Fibroblast of upper back skin (primary cell): ENCODE measurements around the gene POT1.
"Not testable (repeated sequence)": the region's sequence is repeated elsewhere in the genome, so short reads cannot be mapped to it uniquely, and the experiment has no call there.

Experiments used
- DNase-seq: peaks from one replicate; pipeline ENCODE4 v3.0.0-alpha.2; 2013

POT1 gene, protein sequence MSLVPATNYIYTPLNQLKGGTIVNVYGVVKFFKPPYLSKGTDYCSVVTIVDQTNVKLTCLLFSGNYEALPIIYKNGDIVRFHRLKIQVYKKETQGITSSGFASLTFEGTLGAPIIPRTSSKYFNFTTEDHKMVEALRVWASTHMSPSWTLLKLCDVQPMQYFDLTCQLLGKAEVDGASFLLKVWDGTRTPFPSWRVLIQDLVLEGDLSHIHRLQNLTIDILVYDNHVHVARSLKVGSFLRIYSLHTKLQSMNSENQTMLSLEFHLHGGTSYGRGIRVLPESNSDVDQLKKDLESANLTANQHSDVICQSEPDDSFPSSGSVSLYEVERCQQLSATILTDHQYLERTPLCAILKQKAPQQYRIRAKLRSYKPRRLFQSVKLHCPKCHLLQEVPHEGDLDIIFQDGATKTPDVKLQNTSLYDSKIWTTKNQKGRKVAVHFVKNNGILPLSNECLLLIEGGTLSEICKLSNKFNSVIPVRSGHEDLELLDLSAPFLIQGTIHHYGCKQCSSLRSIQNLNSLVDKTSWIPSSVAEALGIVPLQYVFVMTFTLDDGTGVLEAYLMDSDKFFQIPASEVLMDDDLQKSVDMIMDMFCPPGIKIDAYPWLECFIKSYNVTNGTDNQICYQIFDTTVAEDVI

DNA sequence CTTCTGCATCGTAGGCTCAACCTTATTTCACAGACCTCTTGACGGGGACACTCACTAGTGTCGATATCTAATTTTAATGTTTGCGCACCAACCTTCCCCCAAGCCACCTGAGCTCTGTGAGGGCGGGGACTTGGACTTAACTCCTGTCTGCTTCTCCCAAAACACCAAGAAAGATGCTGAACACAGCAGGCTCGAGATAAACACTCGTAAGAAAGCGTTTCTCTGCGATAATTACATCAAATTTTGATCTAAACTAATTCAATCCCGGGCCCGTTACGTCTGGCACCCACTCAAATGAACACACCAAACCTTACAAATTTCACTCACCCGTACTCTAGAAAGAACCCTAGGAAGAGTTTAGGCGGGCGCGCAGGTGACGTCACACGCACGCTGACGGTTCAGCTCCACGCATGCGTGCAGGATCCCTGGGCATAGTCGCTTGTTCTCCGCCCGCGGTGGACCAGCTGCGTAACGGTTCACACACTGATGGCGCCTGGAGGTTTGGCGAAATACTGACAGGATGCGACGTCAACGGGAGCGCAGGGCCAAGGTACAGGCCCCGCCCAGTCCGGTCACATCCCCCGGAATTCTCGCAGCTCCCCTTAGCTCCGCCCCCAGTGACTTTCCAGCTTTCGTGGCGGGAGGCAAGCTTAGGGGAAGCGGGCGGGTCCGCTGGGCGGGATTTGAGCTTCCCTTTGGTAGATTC, at the start of gene POT1:
TSS of gene POT1 (minus strand) at position 359 of the 706 bp plus-strand sequence. CDS start 32,652 bp downstream, outside the sequence.
- DNase-seq, result peak; percentile 100

DNA sequence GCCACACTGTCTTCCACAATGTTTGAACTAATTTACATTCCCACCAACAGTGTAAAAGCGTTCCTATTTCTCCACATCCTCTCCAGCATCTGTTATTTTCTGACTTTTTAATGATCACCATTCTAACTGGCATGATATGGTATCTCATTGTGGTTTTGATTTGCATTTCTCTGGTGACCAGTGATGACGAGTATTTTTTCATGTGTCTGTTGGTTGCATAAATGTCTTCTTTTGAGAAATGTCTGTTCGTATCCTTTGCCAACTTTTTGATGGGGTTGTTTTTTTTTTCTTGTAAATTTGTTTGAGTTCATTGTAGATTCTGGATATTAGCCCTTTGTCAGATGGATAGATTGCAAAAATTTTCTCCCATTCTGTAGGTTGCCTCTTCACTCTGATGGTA, 45.5 kb upstream of the POT1 start:
- not testable (repeated sequence) for DNase-seq

- DNase-seq, result no peak
Measured at GRCh38 chr7:124965553-124965952, 35.9 kb upstream of the POT1 start.

DNA sequence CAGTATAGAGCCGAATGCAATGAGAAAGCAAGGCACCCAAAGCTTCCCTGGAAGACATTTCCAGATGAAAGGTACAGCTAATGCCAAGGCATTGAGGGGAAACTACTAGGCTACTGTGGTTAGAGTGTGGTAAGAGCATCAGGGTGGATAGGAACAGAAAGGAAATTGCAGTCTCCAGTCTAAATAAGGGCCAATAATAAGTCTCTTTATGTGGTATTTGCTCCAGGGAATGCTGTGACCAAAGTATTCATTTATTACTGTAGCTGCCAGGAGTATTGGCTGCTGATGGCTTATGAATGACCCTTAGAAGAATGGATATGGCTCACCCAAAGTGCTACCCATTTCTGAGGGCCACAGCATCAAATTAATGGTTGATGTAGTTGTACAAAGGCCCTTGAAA, 30.1 kb upstream of the POT1 start:
- no peak for DNase-seq

DNA sequence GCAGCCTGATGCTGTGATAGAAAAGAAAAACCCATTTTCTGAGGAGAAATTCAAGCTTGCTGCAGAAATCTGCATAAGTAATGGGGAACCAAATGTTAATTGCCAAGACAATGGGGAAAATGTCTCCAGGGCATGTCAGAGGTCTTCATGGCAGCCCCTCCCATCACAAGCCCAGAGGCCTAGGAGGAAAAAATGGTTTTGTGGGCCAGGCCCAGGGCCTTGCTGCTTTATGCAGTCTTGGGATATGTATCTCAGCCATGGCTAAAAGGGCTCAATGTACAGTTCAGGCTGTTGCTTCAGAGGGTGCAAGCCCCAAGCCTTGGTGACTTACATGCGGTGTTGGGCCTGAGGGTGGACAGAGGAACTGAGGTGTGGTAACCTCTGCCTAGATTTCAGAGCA, 28.3 kb upstream of the POT1 start:
- DNase-seq, result not testable (repeated sequence)

GRCh38 chr7:124956160-124956559, 26.5 kb upstream of the POT1 start:
- no peak for DNase-seq

GRCh38 chr7:124954790-124955189, 25.2 kb upstream of the POT1 start:
- no peak for DNase-seq

GRCh38 chr7:124945680-124946079, 16.1 kb upstream of the POT1 start:
- no peak for DNase-seq

DNA sequence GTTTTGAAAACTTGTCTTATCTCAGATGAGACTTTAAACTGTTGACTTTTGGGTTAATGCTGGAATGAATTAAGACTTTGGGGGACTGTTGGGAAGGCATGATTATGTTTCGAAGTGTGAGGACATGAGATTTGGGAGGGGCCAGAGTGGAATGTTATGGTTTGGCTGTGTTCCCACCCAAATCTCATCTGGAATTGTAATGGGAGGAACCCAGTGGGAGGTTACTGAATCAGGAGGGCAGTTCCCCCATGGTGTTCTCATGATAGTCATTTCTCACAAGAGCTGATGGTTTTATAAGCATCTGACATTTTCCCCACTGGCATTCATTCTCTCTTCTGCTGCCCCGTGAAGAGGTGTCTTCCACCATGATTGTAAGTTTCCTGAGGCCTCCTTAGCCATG, 13.8 kb upstream of the POT1 start:
- no peak for DNase-seq

DNA sequence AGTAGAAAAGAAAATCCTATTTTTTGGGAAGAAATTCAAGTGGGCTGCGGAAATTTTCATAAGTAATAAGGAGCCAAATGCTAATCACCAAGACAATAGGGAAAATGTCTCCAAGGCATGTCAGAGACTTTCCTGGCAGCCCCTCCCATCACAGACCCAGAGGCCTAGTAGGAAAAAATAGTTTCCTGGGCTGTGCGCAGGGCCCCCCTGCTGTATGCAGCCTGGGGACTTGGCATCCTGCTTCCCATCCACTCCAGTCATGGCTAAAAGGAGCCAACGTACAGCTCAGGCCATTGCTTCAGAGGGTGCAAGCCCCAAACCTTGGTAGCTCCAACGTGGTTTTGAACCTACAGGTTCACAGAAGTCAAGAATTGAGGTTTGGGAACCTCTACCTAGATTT, 12.8 kb upstream of the POT1 start:
- no peak for DNase-seq

GRCh38 chr7:124940306-124940705, 10.7 kb upstream of the POT1 start:
- DNase-seq, result no peak

- DNase-seq, result no peak
Measured at GRCh38 chr7:124938128-124938527, 8.5 kb upstream of the POT1 start.

GRCh38 chr7:124937076-124937475, 7.5 kb upstream of the POT1 start:
- DNase-seq, result no peak

DNA sequence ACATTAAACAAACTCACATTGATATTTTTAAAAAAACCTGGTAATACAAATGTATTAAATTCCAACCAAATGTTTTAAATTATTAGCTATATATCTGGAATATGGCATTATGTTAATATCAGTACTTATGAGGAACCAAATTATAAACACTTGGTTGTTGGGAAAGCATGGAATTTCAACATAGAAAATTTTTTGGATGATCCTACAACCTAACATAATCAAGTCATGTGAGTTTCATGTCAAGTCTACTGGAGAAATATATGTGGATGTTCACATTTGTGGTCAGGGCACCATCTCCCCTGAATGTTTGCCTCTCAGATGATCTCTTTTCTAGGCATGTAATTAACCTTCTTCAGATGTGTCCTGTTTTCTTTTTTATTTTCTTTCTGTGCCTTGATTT, 5.2 kb upstream of the POT1 start:
- DNase-seq, result no peak

DNA sequence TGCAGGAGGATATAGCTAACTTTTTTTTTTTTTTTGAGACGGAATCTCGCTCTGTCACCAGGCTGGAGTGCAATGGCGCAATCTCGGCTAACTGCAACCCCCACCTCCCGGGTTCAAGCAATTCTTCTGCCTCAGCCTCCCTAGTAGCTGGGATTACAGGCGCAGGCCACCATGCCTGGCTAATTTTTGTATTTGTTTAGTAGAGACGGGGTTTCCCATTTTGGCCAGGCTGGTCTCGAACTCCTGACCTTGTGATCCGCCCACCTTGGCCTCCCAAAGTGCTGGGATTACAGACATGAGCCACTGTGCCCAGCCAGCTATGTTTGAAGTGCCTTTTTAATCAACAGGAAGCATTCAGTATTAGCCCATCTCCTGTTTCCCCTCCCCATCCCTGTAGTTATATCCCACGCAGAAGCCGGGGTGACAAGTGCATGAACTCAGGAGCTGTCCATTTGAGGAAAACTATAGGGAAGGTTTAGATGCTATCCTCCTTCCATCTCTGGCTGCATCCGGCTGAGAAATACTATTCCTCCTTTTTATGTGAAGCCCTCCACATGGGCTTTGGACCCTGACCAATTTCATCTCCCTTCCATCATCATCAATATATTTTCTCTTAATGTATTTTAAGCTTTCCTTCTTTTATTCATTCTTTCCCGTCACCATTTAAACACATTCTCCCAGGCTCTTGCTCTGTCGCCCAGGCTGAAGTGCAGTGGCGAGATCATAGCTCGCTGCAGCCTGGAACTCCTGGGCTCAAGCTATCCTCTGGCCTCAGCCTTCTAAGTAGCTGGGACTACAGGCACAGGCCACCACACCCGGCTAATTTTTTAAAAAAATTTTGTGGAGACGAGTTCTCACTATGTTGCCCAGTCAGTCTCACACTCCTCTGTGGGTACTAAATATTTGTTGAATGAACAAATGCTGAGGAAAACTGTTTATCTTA, 1.3 kb upstream of the POT1 start:
- no peak for DNase-seq

DNA sequence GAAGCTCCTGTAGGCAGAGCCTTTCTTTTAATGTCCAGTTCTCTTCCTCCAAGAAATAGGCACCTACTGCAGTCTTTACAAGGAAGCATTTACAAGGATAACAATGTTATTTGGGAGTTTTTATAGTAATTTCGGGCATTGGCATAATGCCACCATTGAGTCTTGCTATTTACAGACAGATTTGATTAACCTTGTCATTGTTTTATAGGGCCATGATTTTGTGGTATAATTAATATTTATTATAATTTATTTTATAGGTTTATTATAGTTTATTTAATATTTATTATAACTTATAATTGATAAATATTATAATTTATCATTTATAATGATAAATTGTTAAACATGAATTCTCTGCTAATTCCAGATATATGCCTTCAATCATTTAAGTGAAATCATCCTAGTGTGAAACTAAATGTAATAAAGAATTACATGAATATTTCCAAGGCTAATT, 573 bp upstream of the POT1 start:
- no peak for DNase-seq

DNA sequence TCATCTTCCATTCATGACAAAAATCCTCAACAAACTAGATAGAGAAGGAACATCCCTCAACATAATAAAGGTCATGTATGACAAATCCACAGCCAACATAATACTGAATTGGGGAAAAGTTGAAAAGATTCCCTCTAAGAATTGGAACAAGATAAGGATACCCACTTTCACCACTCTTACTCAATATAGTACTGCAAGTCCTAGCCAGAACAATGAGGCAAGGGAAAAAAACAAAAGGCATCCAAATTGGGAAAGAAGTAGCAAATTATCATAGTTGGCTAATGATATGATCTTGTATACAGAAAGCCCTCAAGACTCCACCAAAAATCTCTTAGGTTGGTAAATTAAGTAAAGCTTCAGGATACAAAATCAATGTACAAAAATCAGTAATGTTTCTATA, 4.7 kb downstream of the POT1 start:
- DNase-seq, result no peak

GRCh38 chr7:124922200-124922599, 7.4 kb downstream of the POT1 start:
- DNase-seq, result no peak

DNA sequence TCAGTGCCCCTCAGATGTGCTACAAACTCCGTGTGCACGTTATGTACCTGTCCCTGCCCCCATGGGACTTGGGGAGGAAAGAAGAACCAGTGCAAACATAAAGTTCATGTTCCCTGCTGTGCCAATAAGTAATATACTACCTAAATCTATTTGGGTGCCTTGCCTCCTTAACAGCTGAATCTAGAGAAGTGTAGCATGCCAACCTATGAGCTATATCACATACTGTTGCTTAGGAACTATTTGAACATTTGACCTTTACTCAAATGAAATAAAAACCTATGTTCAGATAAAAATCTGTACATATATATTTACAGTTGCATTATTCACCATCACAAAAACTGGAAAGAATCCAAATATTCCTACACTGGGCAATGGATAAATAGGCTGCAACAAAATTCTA, 9.8 kb downstream of the POT1 start:
- no peak for DNase-seq

DNA sequence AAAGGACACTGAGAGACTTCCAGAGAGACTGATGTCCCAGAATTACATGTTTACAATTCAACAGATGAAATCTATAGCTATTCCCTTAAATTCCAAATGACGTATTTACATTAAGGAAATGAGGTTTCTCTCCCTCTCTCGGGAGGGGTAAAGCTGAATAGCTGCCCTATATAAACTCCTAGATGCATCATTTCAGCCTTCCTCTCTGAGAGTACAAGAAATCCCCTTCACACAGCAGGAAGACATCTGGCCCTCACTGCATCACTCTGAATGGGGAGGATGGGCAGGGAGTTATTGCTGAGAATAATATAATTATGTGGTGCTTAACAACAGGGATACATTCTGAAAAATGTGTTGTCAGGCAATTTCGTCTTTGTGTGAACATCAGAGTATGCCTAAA, 11.0 kb downstream of the POT1 start:
- no peak for DNase-seq

GRCh38 chr7:124915242-124915641, 14.4 kb downstream of the POT1 start:
- DNase-seq, result no peak

- DNase-seq, result no peak
Measured at GRCh38 chr7:124914298-124914697, 15.3 kb downstream of the POT1 start.

GRCh38 chr7:124912972-124913371, 16.7 kb downstream of the POT1 start:
- no peak for DNase-seq
